Measurements from ENCODE around the gene VDR.
A peak's percentile ranks its signal among the peaks of the same experiment; 100 is the strongest.

DNA sequence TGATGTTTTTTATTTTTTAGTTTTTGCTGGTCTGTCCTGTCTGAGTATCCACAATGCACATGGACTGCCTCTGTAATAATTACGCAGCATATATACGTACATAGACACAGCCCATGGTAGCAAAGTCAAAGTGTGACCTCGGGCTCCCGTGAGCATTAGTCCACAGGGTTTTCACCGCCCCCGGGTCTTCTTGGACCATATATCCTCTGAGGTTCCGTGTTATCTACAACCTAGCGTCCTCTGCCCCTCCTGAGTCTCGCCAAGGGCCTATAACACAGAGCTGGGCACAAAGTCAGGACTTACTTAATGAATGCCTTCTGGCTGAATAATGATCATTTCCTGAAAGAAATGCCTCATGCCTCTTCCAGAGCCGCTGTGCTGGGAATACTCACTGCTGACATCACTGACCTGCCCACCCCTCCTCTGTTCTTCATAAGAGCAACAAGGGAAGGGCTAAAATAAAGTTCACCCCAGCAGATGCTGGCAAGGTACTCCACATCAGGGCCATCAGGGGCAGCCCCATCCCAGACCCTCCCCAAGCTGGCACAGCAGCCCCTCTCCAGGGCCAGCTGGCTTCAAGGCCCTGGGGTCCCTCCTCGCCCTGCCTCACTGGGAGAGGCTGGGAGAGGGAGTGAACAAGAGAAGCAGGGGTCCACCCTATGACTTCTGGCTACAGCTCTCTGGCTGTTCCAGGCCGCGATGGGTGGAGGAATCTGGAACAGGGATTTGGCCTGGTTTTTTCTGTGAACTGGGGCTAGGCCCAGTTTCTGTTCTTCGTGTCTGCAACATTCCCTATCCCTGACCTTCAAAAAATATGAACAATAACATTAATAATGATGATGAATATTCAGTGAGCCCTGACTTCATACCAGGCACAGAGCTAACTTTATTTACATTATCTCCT lies 93.0 kb downstream of the VDR start:
- TF ChIP-seq POLR2A (IDR thresholded peaks at IDR 0.05) = peak in 1 of 2 donors; percentile 19
- TF ChIP-seq, protein P1, sequence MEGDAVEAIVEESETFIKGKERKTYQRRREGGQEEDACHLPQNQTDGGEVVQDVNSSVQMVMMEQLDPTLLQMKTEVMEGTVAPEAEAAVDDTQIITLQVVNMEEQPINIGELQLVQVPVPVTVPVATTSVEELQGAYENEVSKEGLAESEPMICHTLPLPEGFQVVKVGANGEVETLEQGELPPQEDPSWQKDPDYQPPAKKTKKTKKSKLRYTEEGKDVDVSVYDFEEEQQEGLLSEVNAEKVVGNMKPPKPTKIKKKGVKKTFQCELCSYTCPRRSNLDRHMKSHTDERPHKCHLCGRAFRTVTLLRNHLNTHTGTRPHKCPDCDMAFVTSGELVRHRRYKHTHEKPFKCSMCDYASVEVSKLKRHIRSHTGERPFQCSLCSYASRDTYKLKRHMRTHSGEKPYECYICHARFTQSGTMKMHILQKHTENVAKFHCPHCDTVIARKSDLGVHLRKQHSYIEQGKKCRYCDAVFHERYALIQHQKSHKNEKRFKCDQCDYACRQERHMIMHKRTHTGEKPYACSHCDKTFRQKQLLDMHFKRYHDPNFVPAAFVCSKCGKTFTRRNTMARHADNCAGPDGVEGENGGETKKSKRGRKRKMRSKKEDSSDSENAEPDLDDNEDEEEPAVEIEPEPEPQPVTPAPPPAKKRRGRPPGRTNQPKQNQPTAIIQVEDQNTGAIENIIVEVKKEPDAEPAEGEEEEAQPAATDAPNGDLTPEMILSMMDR (IDR thresholded peaks at IDR 0.05) = no peak

Measured in suprapubic skin (tissue), 3 donors.